CD4-positive, alpha-beta T cell (primary cell): ENCODE data around the gene PCK1. TPM values are rescaled to one million over a fixed set of nuclear protein-coding genes. Genes with fewer than 3 reads are reported as not detected.

ENCODE experiments used
- ATAC-seq: fragments of 200-7000 bp; cut with Tn5 transposase; one replicate; pipeline ENCODE4 v1.10.0; 2022; ENCODE audit warnings: mild to moderate bottlenecking; ENCODE audit not compliant: poor library complexity
- CTCF ChIA-PET: fragments of 350-600 bp; sonication (Branson Sonifier 250); formaldehyde crosslinking; loops from one replicate; lab custom pipeline; 2021; ENCODE audit warnings: antibody characterized with exemption, inconsistent platforms; lab: Charles Lee
- POLR2A ChIA-PET: fragments of 350-600 bp; sonication (Branson Sonifier 250); formaldehyde crosslinking; loops from one replicate; lab custom pipeline; 2021; ENCODE audit warnings: antibody characterized with exemption, inconsistent platforms; lab: Charles Lee
- DNase-seq, 14 experiments: peaks; one replicate each; pipeline ENCODE4 v3.0.0-alpha.2; 2013 to 2020; ENCODE audit warnings: mixed read lengths in 2 of 14
- H3K27ac ChIP-seq, 2 donors: one replicate each; pipeline versions ENCODE4 v1.5.1 to v1.7.0; 2013; ENCODE audit warnings: low read length in 2 of 2, low read depth in 1 of 2, mild to moderate bottlenecking in 1 of 2
- H3K27me3 ChIP-seq, 2 experiments: 1 replicate in 1 of 2; 2 replicates in 1 of 2; pipeline versions ENCODE4 v1.6.1 to v1.7.0; 2013; ENCODE audit warnings: low read length in 2 of 2, control low read depth in 1 of 2, mild to moderate bottlenecking in 1 of 2, moderate library complexity in 1 of 2; ENCODE audit not compliant: insufficient read depth in 2 of 2, control insufficient read depth in 1 of 2
- H3K36me3 ChIP-seq: one replicate; pipeline ENCODE4 v1.6.1; 2013; ENCODE audit warnings: low read length, control low read depth; ENCODE audit not compliant: insufficient read depth
- H3K4me1 ChIP-seq: one replicate; pipeline ENCODE4 v1.6.1; 2013; ENCODE audit warnings: low read length, control low read depth; ENCODE audit not compliant: insufficient read depth
- H3K4me3 ChIP-seq: one replicate; pipeline ENCODE4 v1.5.1; 2013; ENCODE audit warnings: mild to moderate bottlenecking, low read length, moderate library complexity
- H3K9me3 ChIP-seq, 2 experiments: 1 replicate in 1 of 2; 2 replicates in 1 of 2; pipeline versions ENCODE4 v1.6.1 to v1.7.0; 2013; ENCODE audit warnings: low read length in 2 of 2, mild to moderate bottlenecking in 2 of 2, control low read depth in 1 of 2, moderate library complexity in 1 of 2; ENCODE audit not compliant: control insufficient read depth in 1 of 2, insufficient read depth in 1 of 2
- H3K27ac Mint-ChIP-seq: one replicate; pipeline ENCODE4 v1.8.0; 2020; ENCODE audit warnings: mixed read lengths
- H3K27me3 Mint-ChIP-seq: one replicate; pipeline ENCODE4 v1.8.0; 2021; ENCODE audit warnings: mixed read lengths
- H3K36me3 Mint-ChIP-seq: one replicate; pipeline ENCODE4 v1.8.0; 2021; ENCODE audit warnings: low read depth, mixed read lengths
- H3K4me1 Mint-ChIP-seq: one replicate; pipeline ENCODE4 v1.8.0; 2021; ENCODE audit warnings: low read depth, mixed read lengths
- H3K4me3 Mint-ChIP-seq: one replicate; pipeline ENCODE4 v1.8.0; 2020; ENCODE audit warnings: mild to moderate bottlenecking, mixed read lengths
- H3K9me3 Mint-ChIP-seq: one replicate; pipeline ENCODE4 v1.8.0; 2020; ENCODE audit warnings: mixed read lengths
- intact Hi-C, 2 experiments: fragments of 100-400 bp; cut with DNase I in 1 of 2; cut with micrococcal nuclease in 1 of 2; formaldehyde crosslinking; loops; one replicate each; pipeline versions ENCODE4 v1.15.1 to v1.9.0; 2023 to 2025; cut with DNase I, micrococcal nuclease
- total RNA-seq, 174 experiments: library from RNA in 2 of 174; stranded (reverse) in 2 of 174; gene quantifications; one replicate each; pipeline ENCODE4 v1.2.3 and lab custom pipeline; 2021 to 2026
- TF ChIP-seq, protein P1 (sequence below): fragments of 200-600 bp; IDR thresholded peaks from one replicate; pipeline ENCODE4 v1.8.0; 2022; ENCODE audit warnings: antibody characterized with exemption, mild to moderate bottlenecking

The PCK1 gene
- total RNA-seq, 2 experiments from 2014 or later: not detected

DNA sequence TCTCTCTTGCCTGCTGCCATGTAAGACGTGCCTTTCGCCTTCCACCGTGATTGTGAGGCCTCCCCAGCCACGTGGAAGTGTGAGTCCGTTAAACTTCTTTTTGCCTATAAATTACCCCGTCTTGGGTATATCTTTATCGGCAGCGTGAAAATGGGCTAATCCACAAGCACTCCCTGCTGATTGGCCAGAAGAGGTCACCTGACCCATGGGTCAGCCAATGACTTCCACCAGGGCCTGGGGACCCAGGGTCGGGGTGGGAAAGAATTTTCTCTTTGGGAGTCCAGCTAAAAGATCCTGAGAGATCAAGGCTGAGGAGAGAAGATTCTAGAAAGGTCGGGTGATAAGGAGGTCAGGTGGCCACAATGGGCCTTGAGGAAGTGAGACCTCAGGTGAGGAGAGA lies 42.2 kb downstream of the PCK1 start:
- Mint-ChIP-seq H3K4me1 (no peaks in the 10 kb centered on the region), H3K9me3 (no peaks in the 10 kb centered on the region), H3K4me3 (no peak overlapping the region), H3K27ac (no peak overlapping the region), H3K27me3 (no peaks in the 10 kb centered on the region), H3K36me3 (peaks cover 28% of the 10 kb centered on the region)
- Histone ChIP-seq H3K27ac (no peak overlapping the region), H3K27me3 (no peaks in the 10 kb centered on the region), H3K36me3 (peaks cover 6% of the 10 kb centered on the region), H3K9me3 (no peaks in the 10 kb centered on the region), H3K4me3 (no peak overlapping the region), H3K4me1 (peaks cover 17% of the 10 kb centered on the region)
- intact Hi-C loops: no loop called here
- no peak for ATAC-seq
- ChIA-PET POLR2A (interaction anchor here (2.1 kb wide), 1 partner anchor 17 kb away, joined by 12 read pairs; the partner anchor contains the start of gene ZBP1), CTCF (no interaction called here)
- no peak for DNase-seq
- TF ChIP-seq, protein P1, sequence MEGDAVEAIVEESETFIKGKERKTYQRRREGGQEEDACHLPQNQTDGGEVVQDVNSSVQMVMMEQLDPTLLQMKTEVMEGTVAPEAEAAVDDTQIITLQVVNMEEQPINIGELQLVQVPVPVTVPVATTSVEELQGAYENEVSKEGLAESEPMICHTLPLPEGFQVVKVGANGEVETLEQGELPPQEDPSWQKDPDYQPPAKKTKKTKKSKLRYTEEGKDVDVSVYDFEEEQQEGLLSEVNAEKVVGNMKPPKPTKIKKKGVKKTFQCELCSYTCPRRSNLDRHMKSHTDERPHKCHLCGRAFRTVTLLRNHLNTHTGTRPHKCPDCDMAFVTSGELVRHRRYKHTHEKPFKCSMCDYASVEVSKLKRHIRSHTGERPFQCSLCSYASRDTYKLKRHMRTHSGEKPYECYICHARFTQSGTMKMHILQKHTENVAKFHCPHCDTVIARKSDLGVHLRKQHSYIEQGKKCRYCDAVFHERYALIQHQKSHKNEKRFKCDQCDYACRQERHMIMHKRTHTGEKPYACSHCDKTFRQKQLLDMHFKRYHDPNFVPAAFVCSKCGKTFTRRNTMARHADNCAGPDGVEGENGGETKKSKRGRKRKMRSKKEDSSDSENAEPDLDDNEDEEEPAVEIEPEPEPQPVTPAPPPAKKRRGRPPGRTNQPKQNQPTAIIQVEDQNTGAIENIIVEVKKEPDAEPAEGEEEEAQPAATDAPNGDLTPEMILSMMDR: no peak

DNA sequence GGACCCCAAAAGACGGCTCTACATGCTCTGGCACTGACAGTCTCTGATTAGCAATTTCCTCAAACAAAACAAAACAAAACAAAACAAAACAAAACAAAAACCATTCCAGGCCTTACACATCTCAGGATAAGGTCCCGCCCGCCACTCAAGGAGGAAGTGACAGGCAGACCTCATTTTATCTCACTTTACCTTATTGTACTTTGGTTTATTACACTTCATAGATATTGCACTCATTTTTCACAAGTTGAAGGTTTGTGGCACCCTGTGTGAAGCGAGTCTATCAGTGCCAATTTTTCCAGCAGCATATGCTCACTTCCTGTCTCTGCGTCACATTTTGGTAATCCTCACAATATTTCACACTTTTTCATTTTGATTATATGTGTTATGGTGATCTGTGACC lies 44.1 kb downstream of the PCK1 start:
- no peaks in the 10 kb centered on the region for H3K9me3 Mint-ChIP-seq
- Histone ChIP-seq H3K9me3 (no peaks in the 10 kb centered on the region), H3K4me3 (no peak overlapping the region), H3K36me3 (peaks cover 23% of the 10 kb centered on the region), H3K4me1 (peaks cover 17% of the 10 kb centered on the region), H3K27ac (no peak overlapping the region), H3K27me3 (no peaks in the 10 kb centered on the region)
- DNase-seq: peak in 3 of 14 experiments; percentile 38 to 80 (median 48)
- TF ChIP-seq, protein P1: no peak
- ChIA-PET CTCF (interaction anchor here (1.5 kb wide), 1 partner anchor 11 kb away, joined by 3 read pairs; no protein-coding TSS in a partner anchor), POLR2A (no interaction called here)
- no peak for ATAC-seq
- no peak overlapping the region for H3K4me3 Mint-ChIP-seq
- H3K4me1 Mint-ChIP-seq: no peaks in the 10 kb centered on the region
- H3K27ac Mint-ChIP-seq: peak overlapping the region; percentile 37
- intact Hi-C loops: no loop called here
- H3K36me3 Mint-ChIP-seq: peaks cover 44% of the 10 kb centered on the region
- no peaks in the 10 kb centered on the region for H3K27me3 Mint-ChIP-seq

DNA sequence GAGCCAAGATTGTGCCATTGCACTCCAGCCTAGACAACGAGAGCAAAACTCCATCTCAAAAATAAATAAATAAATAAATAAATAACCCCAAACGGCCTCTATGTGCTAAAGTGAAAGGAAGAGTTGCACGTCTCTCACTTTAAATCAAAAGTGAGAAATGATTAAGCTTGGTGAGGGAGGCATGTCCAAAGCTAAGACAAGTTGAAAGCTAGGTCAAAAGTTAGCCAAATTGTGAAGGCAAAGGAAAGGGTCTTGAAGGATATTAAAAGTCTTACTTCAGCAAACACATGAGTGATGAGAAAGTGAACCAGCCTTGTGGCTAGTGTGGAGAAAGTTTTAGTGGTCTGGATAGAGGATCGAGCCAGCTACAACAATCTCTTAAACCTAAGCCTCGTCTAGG lies 45.0 kb downstream of the PCK1 start:
- POLR2A ChIA-PET: interaction anchor here (1.1 to 1.4 kb wide), 4 partner anchors 12 to 24 kb away, joined by 3 to 4 read pairs (median 4); partner anchors contain the start of gene ZBP1
- Mint-ChIP-seq H3K27ac (peak overlapping the region; percentile 11), H3K9me3 (no peaks in the 10 kb centered on the region)

More for the DNA sequence above, 45.0 kb downstream of the PCK1 start:
- Mint-ChIP-seq H3K4me3 (no peak overlapping the region), H3K4me1 (no peaks in the 10 kb centered on the region), H3K27me3 (no peaks in the 10 kb centered on the region), H3K36me3 (peaks cover 53% of the 10 kb centered on the region)
- Histone ChIP-seq H3K4me1 (peaks cover 17% of the 10 kb centered on the region), H3K27me3 (no peaks in the 10 kb centered on the region), H3K9me3 (no peaks in the 10 kb centered on the region), H3K4me3 (no peak overlapping the region), H3K27ac (no peak overlapping the region), H3K36me3 (peaks cover 30% of the 10 kb centered on the region)
- CTCF ChIA-PET: interaction anchor here (1.5 to 2.1 kb wide), 2 partner anchors 11 to 17 kb away, joined by 3 to 7 read pairs; no protein-coding TSS in a partner anchor
- TF ChIP-seq, protein P1: no peak
- no peak for ATAC-seq
- peak in 1 of 14 experiments; percentile 20 for DNase-seq
- intact Hi-C loops: no loop called here
